Natural killer cell (primary cell): ENCODE measurements around the gene KIF1B. TPM values are rescaled to one million over a fixed set of nuclear protein-coding genes. Genes with fewer than 3 reads are reported as not detected.

Experiments used
- ATAC-seq, 3 donors: fragments of 150-1000 bp in 2 of 3; fragments of 200-7000 bp in 1 of 3; cut with Tn5 transposase; 1 replicate in 1 of 3; 2 replicates in 2 of 3; pipeline ENCODE4 v1.10.0; 2021; ENCODE audit warnings: mild to moderate bottlenecking in 2 of 3, moderate library complexity in 2 of 3
- DNase-seq, 2 donors: peaks; one replicate each; pipeline versions ENCODE4 v3.0.0 to v3.0.0-alpha.2; 2013 to 2021; ENCODE audit warnings: mixed read lengths in 1 of 2
- H3K27ac ChIP-seq: one replicate; pipeline ENCODE4 v1.5.1; 2013; ENCODE audit warnings: mild to moderate bottlenecking, low read length
- H3K27me3 ChIP-seq: one replicate; pipeline ENCODE4 v1.6.1; 2013; ENCODE audit warnings: low read length; ENCODE audit not compliant: control insufficient read depth, insufficient read depth
- H3K36me3 ChIP-seq: one replicate; pipeline ENCODE4 v1.6.1; 2013; ENCODE audit warnings: low read length; ENCODE audit not compliant: control insufficient read depth, insufficient read depth
- H3K4me1 ChIP-seq: one replicate; pipeline ENCODE4 v1.6.1; 2013; ENCODE audit warnings: low read length; ENCODE audit not compliant: control insufficient read depth, insufficient read depth
- H3K4me3 ChIP-seq: one replicate; pipeline ENCODE4 v1.5.1; 2013; ENCODE audit warnings: low read length
- H3K9me3 ChIP-seq: one replicate; pipeline ENCODE4 v1.6.1; 2013; ENCODE audit warnings: low read length; ENCODE audit not compliant: control insufficient read depth, insufficient read depth
- H3K27ac Mint-ChIP-seq, 2 donors: one replicate each; pipeline ENCODE4 v1.8.0; 2022; ENCODE audit warnings: mild to moderate bottlenecking in 2 of 2, mixed read lengths in 2 of 2, moderate library complexity in 1 of 2
- H3K27me3 Mint-ChIP-seq, 2 donors: one replicate each; pipeline ENCODE4 v1.8.0; 2022; ENCODE audit warnings: low read depth in 2 of 2, mixed read lengths in 2 of 2
- H3K36me3 Mint-ChIP-seq: one replicate; pipeline ENCODE4 v1.8.0; 2022; ENCODE audit warnings: mixed read lengths
- H3K4me1 Mint-ChIP-seq, 2 donors: one replicate each; pipeline ENCODE4 v1.8.0; 2022; ENCODE audit warnings: mixed read lengths in 2 of 2
- H3K4me3 Mint-ChIP-seq: one replicate; pipeline ENCODE4 v1.8.0; 2022; ENCODE audit warnings: mild to moderate bottlenecking, moderate library complexity, mixed read lengths
- H3K9me3 Mint-ChIP-seq, 2 donors: one replicate each; pipeline ENCODE4 v1.8.0; 2022; ENCODE audit warnings: mixed read lengths in 2 of 2
- CTCF ChIP-seq: fragments of 200-600 bp; IDR thresholded peaks from one replicate; pipeline ENCODE4 v1.8.0; 2022; ENCODE audit warnings: antibody characterized with exemption
- WGBS: methylation state at CpG from one replicate; pipeline ENCODE4 v1.1.7; 2013; ENCODE audit warnings: missing lambda C conversion rate; ENCODE audit not compliant: insufficient coverage; 5-methylcytosine and 5-hydroxymethylcytosine counted together
- intact Hi-C: fragments of 100-400 bp; cut with micrococcal nuclease; formaldehyde crosslinking; loops from one replicate; pipeline ENCODE4 v1.14.2; 2022
- total RNA-seq, 4 donors: library from RNA; stranded (reverse); fragments of 120-200 nt in 1 of 4; gene quantifications; one replicate each; pipeline versions ENCODE4 v1.2.3 to v1.2.4, GENCODE V29; 2013 to 2022

KIF1B gene
- total RNA-seq, 3 donors from 2014 or later (not counting 1 experiment from before 2014, with no cell fraction given) = 15.2 to 22.0 (median 16.3) TPM

GRCh38 chr1:10379101-10379620 lies 168.8 kb downstream of the KIF1B start:
- WGBS = 92% methylated on average over 10 of the region's 10 CpGs
- H3K4me3 ChIP-seq = no peak overlapping the region
- Mint-ChIP-seq H3K9me3 (no peaks in the 10 kb centered on the region), H3K36me3 (no peaks in the 10 kb centered on the region), H3K4me3 (no peak overlapping the region), H3K4me1 (no peaks in the 10 kb centered on the region), H3K27ac (no peak overlapping the region), H3K27me3 (no peaks in the 10 kb centered on the region)
- H3K4me1 ChIP-seq = no peaks in the 10 kb centered on the region
- H3K9me3 ChIP-seq = no peaks in the 10 kb centered on the region
- no peak for TF ChIP-seq CTCF
- DNase-seq (no peak), ATAC-seq (no peak)
- H3K27me3 ChIP-seq = no peaks in the 10 kb centered on the region
- H3K36me3 ChIP-seq = peaks cover 13% of the 10 kb centered on the region
- no peak overlapping the region for H3K27ac ChIP-seq
- intact Hi-C loops = no loop called here

GRCh38 chr1:10379676-10380075 lies 169.3 kb downstream of the KIF1B start:
- 95% methylated on average over 6 of the region's 6 CpGs for WGBS
- Mint-ChIP-seq H3K27ac (no peak overlapping the region), H3K36me3 (no peaks in the 10 kb centered on the region), H3K27me3 (no peaks in the 10 kb centered on the region), H3K4me3 (no peak overlapping the region), H3K4me1 (no peaks in the 10 kb centered on the region), H3K9me3 (no peaks in the 10 kb centered on the region)
- peaks cover 13% of the 10 kb centered on the region for H3K36me3 ChIP-seq
- intact Hi-C loops = no loop called here
- no peaks in the 10 kb centered on the region for H3K4me1 ChIP-seq
- no peak overlapping the region for H3K27ac ChIP-seq
- no peak for ATAC-seq
- H3K4me3 ChIP-seq = no peak overlapping the region
- DNase-seq = no peak
- no peak for TF ChIP-seq CTCF
- H3K9me3 ChIP-seq = no peaks in the 10 kb centered on the region
- H3K27me3 ChIP-seq = no peaks in the 10 kb centered on the region

- intact Hi-C loops = no loop called here
- Histone ChIP-seq H3K27me3 (no peaks in the 10 kb centered on the region), H3K4me3 (no peak overlapping the region), H3K36me3 (peaks cover 5% of the 10 kb centered on the region), H3K4me1 (no peaks in the 10 kb centered on the region), H3K9me3 (no peaks in the 10 kb centered on the region), H3K27ac (no peak overlapping the region)
- WGBS = 84% methylated on average over 5 of the region's 5 CpGs
- H3K36me3 Mint-ChIP-seq = no peaks in the 10 kb centered on the region
- H3K9me3 Mint-ChIP-seq = no peaks in the 10 kb centered on the region
- H3K27ac Mint-ChIP-seq = no peak overlapping the region
- no peaks in the 10 kb centered on the region for H3K4me1 Mint-ChIP-seq
- DNase-seq (no peak), ATAC-seq (no peak)
- no peak overlapping the region for H3K4me3 Mint-ChIP-seq
- H3K27me3 Mint-ChIP-seq = no peaks in the 10 kb centered on the region
- no peak for TF ChIP-seq CTCF
Measured at GRCh38 chr1:10380594-10381275, 170.4 kb downstream of the KIF1B start.

GRCh38 chr1:10383630-10384029 lies 173.3 kb downstream of the KIF1B start:
- intact Hi-C loops = no loop called here
- ATAC-seq = no peak
- no peaks in the 10 kb centered on the region for H3K27me3 ChIP-seq
- TF ChIP-seq CTCF = no peak
- H3K4me3 ChIP-seq = no peak overlapping the region
- H3K9me3 ChIP-seq = no peaks in the 10 kb centered on the region
- Mint-ChIP-seq H3K9me3 (no peaks in the 10 kb centered on the region), H3K27me3 (no peaks in the 10 kb centered on the region), H3K27ac (no peak overlapping the region), H3K4me3 (no peak overlapping the region), H3K36me3 (no peaks in the 10 kb centered on the region), H3K4me1 (no peaks in the 10 kb centered on the region)
- H3K4me1 ChIP-seq = no peaks in the 10 kb centered on the region
- H3K36me3 ChIP-seq = no peaks in the 10 kb centered on the region
- 90% methylated on average over 4 of the region's 4 CpGs for WGBS
- no peak overlapping the region for H3K27ac ChIP-seq
- no peak for DNase-seq
